GM12872 (cell line): ENCODE results near the gene LYPD3.

ENCODE experiments used
- TF ChIP-seq, protein P1 (sequence below): IDR thresholded peaks from 3 replicates; pipeline ENCODE4 v1.5.1; 2011; ENCODE audit warnings: low read depth, mild to moderate bottlenecking, low read length, moderate library complexity; ENCODE audit not compliant: insufficient read depth

The LYPD3 gene

GRCh38 chr19:43416951-43417623 is 48.3 kb downstream of the LYPD3 start:
- TF ChIP-seq, protein P1, sequence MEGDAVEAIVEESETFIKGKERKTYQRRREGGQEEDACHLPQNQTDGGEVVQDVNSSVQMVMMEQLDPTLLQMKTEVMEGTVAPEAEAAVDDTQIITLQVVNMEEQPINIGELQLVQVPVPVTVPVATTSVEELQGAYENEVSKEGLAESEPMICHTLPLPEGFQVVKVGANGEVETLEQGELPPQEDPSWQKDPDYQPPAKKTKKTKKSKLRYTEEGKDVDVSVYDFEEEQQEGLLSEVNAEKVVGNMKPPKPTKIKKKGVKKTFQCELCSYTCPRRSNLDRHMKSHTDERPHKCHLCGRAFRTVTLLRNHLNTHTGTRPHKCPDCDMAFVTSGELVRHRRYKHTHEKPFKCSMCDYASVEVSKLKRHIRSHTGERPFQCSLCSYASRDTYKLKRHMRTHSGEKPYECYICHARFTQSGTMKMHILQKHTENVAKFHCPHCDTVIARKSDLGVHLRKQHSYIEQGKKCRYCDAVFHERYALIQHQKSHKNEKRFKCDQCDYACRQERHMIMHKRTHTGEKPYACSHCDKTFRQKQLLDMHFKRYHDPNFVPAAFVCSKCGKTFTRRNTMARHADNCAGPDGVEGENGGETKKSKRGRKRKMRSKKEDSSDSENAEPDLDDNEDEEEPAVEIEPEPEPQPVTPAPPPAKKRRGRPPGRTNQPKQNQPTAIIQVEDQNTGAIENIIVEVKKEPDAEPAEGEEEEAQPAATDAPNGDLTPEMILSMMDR: no peak

DNA sequence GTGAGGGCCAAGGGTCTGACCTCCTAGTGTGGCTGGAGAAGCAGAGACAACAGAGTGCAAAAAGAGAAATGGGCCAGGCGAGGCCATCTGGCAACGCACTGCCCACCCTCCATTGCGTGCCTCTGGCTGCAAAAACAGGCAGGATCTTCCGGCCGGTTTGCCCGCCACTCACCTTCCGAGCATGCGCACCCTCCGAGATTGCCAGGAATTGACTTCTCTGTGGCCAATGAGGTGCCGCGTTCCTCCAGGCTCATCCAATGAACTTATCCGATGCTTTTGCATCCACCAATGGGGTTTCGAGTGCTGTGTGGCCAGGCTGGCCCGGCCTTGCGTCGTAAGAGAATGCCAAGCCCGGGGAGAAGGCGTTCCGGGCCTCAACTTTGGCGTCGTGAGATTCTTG is 50.9 kb downstream of the LYPD3 start, which contains the start of gene TEX101:
Gene TEX101, plus strand, starts transcription at position 337 of the 400 bp plus-strand sequence. CDS start 1,030 bp downstream, outside the sequence.
- TF ChIP-seq, protein P1: no peak

DNA sequence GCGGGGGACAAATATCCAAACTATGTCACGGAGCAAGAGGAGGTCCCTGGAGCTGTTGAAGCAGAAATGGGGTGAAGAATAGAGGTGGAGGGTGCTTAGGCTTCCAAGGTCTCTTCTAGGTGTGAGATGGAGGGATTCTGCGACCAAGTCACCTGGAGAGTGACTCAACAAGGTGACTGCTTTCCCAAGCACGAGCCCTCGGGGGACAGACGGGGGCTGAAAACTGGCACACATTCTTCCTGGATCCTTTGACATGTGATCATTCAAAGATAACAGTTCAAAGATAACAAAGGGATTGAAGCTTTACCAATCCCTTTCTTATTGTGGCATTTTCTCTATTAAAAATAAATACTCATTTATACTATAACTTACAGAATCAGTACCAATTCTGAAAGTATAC is 53.0 kb downstream of the LYPD3 start:
- TF ChIP-seq, protein P1: no peak
